Stimulated activated memory B cell treated with anti-CD40 and anti-IgM and Interleukin-4, amounts not matched to agents 10 μg/mL and 1 μg/mL and 100 μg/mL, for 72 hours (primary cell): ENCODE results near the gene PLPP2.
A peak's percentile ranks its signal among the peaks of the same experiment; 100 is the strongest.
"Not testable (repeated sequence)": the region's sequence is repeated elsewhere in the genome, so short reads cannot be mapped to it uniquely, and the experiment has no call there.

Experiments used
- ATAC-seq: fragments of 150-1000 bp; cut with Tn5 transposase; 2 replicates; pipeline ENCODE4 v1.10.0; 2021
- H3K27ac Mint-ChIP-seq: one replicate; pipeline ENCODE4 v1.8.0; 2022; ENCODE audit warnings: mild to moderate bottlenecking, mixed read lengths
- H3K27me3 Mint-ChIP-seq: one replicate; pipeline ENCODE4 v1.8.0; 2022; ENCODE audit warnings: mixed read lengths
- H3K36me3 Mint-ChIP-seq: one replicate; pipeline ENCODE4 v1.8.0; 2022; ENCODE audit warnings: mixed read lengths
- H3K4me1 Mint-ChIP-seq: one replicate; pipeline ENCODE4 v1.8.0; 2022; ENCODE audit warnings: mixed read lengths
- H3K4me3 Mint-ChIP-seq: one replicate; pipeline ENCODE4 v1.8.0; 2022; ENCODE audit warnings: mild to moderate bottlenecking, moderate library complexity, mixed read lengths
- H3K9me3 Mint-ChIP-seq: one replicate; pipeline ENCODE4 v1.8.0; 2022; ENCODE audit warnings: mixed read lengths

The PLPP2 gene

DNA sequence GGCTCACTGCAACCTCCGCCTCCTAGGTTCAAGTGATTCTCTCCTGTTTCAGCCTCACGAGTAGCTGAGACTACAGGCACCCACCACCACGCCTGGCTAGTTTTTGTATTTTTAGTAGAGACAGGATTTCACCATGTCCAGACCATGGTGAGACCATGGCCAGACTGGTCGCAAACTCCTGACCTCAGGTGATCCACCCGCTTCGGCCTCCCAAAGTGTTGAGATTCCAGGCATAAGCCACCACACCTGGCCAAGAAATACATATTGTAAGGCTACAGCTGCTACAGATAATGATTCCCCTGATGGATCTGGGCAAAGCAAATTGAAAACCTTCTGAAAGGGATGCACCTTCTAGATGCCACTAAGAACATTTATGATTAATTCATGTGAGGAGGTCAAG lies 17.8 kb downstream of the PLPP2 start:
- Mint-ChIP-seq H3K27me3 (peaks cover 17% of the 10 kb centered on the region), H3K36me3 (no peaks in the 10 kb centered on the region), H3K9me3 (no peaks in the 10 kb centered on the region), H3K27ac (no peak overlapping the region), H3K4me1 (no peaks in the 10 kb centered on the region), H3K4me3 (no peak overlapping the region)
- ATAC-seq: no peak

DNA sequence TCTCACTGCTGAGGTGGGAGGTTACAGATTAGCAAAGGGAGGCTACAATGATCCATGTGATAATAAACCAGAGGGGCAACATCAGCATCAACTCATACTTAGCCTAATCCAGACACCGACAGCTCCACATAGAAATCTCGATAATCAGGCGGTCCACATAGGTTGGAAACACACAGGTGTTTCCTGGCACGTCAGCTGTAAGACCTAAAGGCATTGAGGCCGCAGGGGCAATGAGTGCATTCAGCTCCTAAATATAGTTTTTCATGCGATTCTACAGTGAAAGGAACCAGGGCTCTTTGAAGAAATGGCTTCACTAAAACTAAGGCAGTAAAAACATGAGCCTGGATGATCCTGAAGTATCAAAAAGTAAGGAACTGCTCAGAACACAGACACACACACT lies 19.3 kb downstream of the PLPP2 start:
- H3K4me1 Mint-ChIP-seq: peaks cover 7% of the 10 kb centered on the region
- no peaks in the 10 kb centered on the region for H3K36me3 Mint-ChIP-seq
- H3K27ac Mint-ChIP-seq: no peak overlapping the region
- no peak overlapping the region for H3K4me3 Mint-ChIP-seq
- no peaks in the 10 kb centered on the region for H3K9me3 Mint-ChIP-seq
- no peak for ATAC-seq
- H3K27me3 Mint-ChIP-seq: peaks cover 21% of the 10 kb centered on the region

DNA sequence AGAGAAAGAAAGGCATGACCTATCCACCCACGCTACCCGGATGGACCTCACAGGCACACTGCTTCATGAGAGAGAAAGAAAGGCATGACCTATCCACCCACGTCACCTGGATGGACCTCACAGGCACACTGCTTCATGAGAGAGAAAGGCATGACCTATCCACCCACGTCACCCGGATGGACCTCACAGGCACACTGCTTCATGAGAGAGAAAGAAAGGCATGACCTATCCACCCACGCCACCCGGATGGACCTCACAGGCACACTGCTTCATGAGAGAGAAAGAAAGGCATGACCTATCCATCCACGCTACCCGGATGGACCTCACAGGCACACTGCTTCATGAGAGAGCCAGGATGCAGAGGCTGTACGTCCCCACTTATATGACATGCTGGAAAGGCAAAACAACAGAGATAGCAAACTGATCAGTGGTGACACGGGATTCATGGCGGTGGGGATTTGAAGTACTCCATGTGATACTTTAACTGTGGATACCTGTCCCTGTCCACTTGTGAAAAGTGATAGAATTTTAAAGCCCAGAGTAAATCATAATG lies 20.4 kb downstream of the PLPP2 start:
- H3K27me3 Mint-ChIP-seq: peaks cover 26% of the 10 kb centered on the region
- H3K27ac Mint-ChIP-seq, H3K36me3 Mint-ChIP-seq, H3K4me3 Mint-ChIP-seq, ATAC-seq, H3K9me3 Mint-ChIP-seq: not testable (repeated sequence)
- peaks cover 11% of the 10 kb centered on the region for H3K4me1 Mint-ChIP-seq

DNA sequence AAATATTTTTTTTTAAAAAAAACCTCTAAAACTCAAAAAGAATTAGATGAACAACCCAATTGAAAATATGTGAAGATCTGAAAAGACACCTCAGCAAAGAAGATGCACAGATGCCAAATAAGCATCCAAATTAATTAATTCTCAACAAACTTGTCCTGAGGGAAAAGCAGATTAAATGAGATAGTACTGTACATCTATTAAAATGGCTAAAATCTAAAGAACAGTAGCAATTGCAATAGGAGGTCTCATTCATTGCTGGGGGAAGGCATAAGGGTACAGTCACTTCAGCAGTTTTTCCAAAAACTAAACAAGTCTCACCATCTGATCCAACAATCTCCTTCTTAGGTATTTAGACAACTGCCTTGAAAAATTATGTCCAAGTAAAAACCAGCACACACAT lies 22.0 kb downstream of the PLPP2 start:
- H3K27me3 Mint-ChIP-seq: peaks cover 38% of the 10 kb centered on the region
- no peak overlapping the region for H3K4me3 Mint-ChIP-seq
- H3K27ac Mint-ChIP-seq: no peak overlapping the region
- no peaks in the 10 kb centered on the region for H3K9me3 Mint-ChIP-seq
- H3K4me1 Mint-ChIP-seq: peaks cover 11% of the 10 kb centered on the region
- ATAC-seq: no peak
- no peaks in the 10 kb centered on the region for H3K36me3 Mint-ChIP-seq

DNA sequence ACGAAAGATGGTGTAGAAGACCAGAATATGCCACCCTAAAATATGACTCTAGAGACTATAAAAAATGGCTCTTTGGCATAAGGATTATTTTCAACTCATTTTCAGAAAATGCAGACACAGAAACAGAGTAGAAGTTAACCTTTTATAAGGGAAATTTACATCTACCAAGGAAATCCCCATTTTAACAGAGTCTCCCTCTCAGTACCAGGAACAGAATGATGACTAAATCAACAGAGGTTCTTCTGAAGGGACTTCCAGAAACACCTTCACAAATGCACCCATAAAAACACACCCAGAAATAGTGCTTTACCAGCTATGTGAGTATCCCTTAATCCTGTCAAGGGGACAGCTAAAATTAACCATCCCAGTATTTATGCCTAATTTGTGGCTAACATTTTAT lies 29.1 kb downstream of the PLPP2 start:
- Mint-ChIP-seq H3K36me3 (no peaks in the 10 kb centered on the region), H3K9me3 (no peaks in the 10 kb centered on the region), H3K4me3 (no peak overlapping the region), H3K27me3 (peaks cover 45% of the 10 kb centered on the region), H3K27ac (no peak overlapping the region), H3K4me1 (peaks cover 12% of the 10 kb centered on the region)
- ATAC-seq: peak; percentile 71

DNA sequence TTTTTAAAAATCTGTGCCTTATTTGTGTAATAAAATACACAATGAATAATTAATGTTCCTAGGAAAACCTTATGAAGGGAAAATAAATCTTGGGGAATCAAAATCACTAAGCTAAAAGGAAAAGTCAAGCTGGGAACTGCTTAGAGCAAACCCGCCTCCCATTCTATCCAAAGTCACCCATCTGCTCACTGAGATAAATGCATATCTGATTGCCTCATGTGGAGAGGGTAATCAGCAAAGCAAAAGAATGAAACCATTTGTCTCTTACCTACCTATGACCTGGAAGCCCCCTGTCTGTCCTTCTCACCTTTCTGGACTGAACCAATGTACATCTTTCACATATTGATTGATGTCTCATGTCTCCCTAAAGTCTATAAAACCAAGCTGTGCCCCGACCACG lies 34.4 kb downstream of the PLPP2 start:
- H3K4me3 Mint-ChIP-seq, H3K9me3 Mint-ChIP-seq, H3K27me3 Mint-ChIP-seq, ATAC-seq, H3K4me1 Mint-ChIP-seq, H3K36me3 Mint-ChIP-seq, H3K27ac Mint-ChIP-seq: not testable (repeated sequence)

DNA sequence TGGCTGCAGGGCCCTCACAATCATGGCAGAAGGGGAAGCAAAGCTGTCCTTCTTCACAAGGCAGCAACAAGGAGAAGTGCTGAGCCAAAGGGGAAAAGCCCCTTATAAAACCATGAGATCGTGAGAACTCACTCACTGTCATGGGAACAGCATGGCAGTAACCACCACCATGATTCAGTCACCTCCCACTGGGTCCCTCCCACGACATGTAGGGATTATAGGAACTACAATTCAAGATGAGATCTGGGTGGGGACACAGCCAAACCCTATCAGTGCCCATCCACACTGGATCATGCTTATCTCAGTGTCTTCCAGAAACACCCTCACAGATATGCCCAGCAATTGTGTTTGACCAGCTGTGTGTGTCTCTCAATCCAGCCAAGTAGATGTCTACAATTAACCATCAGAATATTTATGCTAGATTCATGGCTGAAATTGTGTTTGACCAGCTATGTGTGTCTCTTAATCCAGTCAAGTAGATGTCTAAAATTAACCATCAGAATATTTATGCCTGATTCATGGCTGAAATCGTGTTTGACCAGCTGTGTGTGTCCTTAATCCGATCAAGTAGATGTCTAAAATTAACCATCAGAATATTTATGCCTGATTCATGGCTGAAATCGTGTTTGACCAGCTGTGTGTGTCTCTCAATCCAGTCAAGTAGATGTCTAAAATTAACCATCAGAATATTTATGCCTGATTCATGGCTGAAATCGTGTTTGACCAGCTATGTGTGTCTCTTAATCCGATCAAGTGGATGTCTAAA lies 38.6 kb downstream of the PLPP2 start:
- H3K9me3 Mint-ChIP-seq: not testable (repeated sequence)

DNA sequence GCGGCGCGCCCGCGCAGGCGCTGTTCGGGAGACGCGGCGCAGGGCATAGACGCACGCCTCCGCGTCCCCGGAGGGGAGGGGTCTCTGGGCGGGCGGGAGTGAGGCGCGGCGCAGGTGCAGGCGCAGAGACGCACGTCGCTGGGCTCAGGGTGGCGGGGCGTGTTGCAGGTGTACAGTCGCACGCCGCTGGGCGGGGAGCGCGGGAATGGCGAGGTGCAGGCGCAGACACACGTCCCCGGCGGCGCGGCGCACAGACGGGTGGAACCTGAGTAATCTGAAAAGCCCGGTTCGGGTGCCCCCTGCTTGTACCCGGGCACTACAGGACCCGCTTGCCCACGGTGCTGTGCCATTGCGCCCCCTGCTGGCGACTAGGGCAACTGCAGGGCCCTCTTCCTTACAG lies 44.7 kb downstream of the PLPP2 start:
- H3K4me3 Mint-ChIP-seq: no peak overlapping the region
- no peak overlapping the region for H3K27ac Mint-ChIP-seq
- H3K27me3 Mint-ChIP-seq: no peaks in the 10 kb centered on the region
- H3K36me3 Mint-ChIP-seq: no peaks in the 10 kb centered on the region
- peaks cover 2% of the 10 kb centered on the region for H3K9me3 Mint-ChIP-seq
- no peaks in the 10 kb centered on the region for H3K4me1 Mint-ChIP-seq
- ATAC-seq: peak; percentile 55

More for the DNA sequence above, 38.6 kb downstream of the PLPP2 start:
- not testable (repeated sequence) for ATAC-seq, H3K27ac Mint-ChIP-seq, H3K36me3 Mint-ChIP-seq, H3K27me3 Mint-ChIP-seq, H3K4me3 Mint-ChIP-seq, H3K4me1 Mint-ChIP-seq

DNA sequence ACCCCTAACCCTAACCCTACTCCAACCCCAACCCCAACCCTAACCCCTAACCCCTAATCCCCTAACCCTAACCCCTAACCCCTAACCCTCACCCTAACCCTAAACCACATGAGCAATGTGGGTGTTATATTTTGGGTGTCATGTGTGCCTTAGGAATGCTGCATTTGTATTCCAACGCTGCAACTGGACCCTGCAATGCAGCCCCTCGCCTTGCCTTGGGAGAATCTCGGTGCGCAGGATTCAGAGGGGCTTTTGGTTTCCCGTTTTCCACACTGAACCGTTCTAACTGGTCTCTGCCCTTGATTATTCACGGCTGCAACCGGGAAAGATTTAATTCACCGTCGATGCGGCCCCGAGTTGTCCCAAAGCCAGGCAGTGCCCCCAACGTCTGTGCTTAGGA lies 45.3 kb downstream of the PLPP2 start:
- not testable (repeated sequence) for H3K4me3 Mint-ChIP-seq, H3K9me3 Mint-ChIP-seq, H3K27me3 Mint-ChIP-seq, H3K4me1 Mint-ChIP-seq, ATAC-seq, H3K27ac Mint-ChIP-seq, H3K36me3 Mint-ChIP-seq

DNA sequence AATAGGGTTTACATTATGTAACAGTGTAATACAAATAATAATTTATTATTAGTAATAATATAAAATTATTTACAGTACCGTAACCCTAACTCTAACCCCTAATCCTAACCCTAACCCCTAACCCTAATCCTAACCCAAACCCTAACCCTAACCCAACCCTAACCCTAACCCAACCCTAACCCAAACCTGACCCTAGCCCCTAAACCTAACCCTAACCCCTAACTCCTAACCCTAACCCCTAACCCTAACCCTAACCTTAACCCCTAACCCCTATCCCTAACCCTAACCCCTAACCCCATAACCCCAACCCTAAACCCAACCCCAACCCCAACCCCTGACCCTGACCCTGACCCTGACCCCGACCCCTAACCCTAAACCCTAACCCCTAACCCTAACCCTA lies 45.7 kb downstream of the PLPP2 start:
- H3K4me3 Mint-ChIP-seq: no peak overlapping the region
- no peak for ATAC-seq
- H3K9me3 Mint-ChIP-seq: peaks cover 2% of the 10 kb centered on the region
- no peaks in the 10 kb centered on the region for H3K4me1 Mint-ChIP-seq
- H3K36me3 Mint-ChIP-seq: no peaks in the 10 kb centered on the region
- no peak overlapping the region for H3K27ac Mint-ChIP-seq
- H3K27me3 Mint-ChIP-seq: no peaks in the 10 kb centered on the region
